Progenitor cell of endocrine pancreas (in vitro differentiated cells): Measurements from ENCODE around the gene CEP192. TPM values are rescaled to one million over a fixed set of nuclear protein-coding genes. Genes with fewer than 3 reads are reported as not detected.

Experiments
- DNase-seq: peaks from one replicate; pipeline ENCODE4 v3.0.0; 2021; ENCODE audit warnings: low spot score; ENCODE audit not compliant: unreplicated experiment
- H3K27ac Mint-ChIP-seq: 2 replicates; pipeline ENCODE4 v1.8.0; 2021; ENCODE audit warnings: mild to moderate bottlenecking, moderate library complexity, mixed read lengths
- H3K27me3 Mint-ChIP-seq: 2 replicates; pipeline ENCODE4 v1.8.0; 2021; ENCODE audit warnings: mixed read lengths
- H3K36me3 Mint-ChIP-seq: 2 replicates; pipeline ENCODE4 v1.8.0; 2022; ENCODE audit warnings: mixed read lengths; ENCODE audit not compliant: insufficient read depth
- H3K4me1 Mint-ChIP-seq: 2 replicates; pipeline ENCODE4 v1.8.0; 2021; ENCODE audit warnings: low read depth, mixed read lengths
- H3K4me3 Mint-ChIP-seq: 2 replicates; pipeline ENCODE4 v1.8.0; 2021; ENCODE audit warnings: low read depth, mild to moderate bottlenecking, moderate library complexity, mixed read lengths
- H3K9me3 Mint-ChIP-seq: 2 replicates; pipeline ENCODE4 v1.8.0; 2021; ENCODE audit warnings: low read depth, mixed read lengths
- total RNA-seq: library from RNA; stranded (reverse); gene quantifications from 2 replicates; pipeline ENCODE4 v1.2.1, GENCODE V29; 2021
- TF ChIP-seq, protein P1 (sequence below): fragments of 200-600 bp; sonication (generic); IDR thresholded peaks from one replicate; pipeline ENCODE4 v1.5.0; 2021; ENCODE audit warnings: antibody characterized with exemption, mild to moderate bottlenecking; ENCODE audit not compliant: unreplicated experiment

CEP192 gene
- total RNA-seq, 1 donor from 2014 or later: 28.4 TPM

DNA sequence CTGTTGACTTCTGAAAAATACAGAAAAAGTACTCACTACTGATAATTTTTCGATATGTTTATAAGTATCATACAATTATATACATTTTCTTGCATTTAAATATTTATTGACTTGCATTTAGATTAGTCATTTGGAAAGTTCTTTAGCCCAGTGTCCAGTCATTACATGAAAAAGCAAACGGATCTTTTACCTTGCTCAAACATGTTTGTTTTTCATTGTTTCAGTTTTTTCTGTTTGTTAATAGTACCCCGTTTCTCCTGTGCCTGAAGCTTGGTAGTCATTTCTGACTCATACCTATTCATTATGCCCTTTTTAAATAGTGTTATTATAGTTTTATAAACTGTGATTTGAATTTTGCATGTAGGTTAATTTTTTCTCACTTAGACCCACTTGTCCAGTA is 28.1 kb downstream of the CEP192 start:
- Mint-ChIP-seq H3K36me3 (peaks cover 46% of the 10 kb centered on the region), H3K27me3 (no peaks in the 10 kb centered on the region), H3K9me3 (peaks cover 6% of the 10 kb centered on the region), H3K4me1 (peaks cover 6% of the 10 kb centered on the region), H3K27ac (no peak overlapping the region), H3K4me3 (no peak overlapping the region)
- no peak for DNase-seq
- TF ChIP-seq, protein P1, sequence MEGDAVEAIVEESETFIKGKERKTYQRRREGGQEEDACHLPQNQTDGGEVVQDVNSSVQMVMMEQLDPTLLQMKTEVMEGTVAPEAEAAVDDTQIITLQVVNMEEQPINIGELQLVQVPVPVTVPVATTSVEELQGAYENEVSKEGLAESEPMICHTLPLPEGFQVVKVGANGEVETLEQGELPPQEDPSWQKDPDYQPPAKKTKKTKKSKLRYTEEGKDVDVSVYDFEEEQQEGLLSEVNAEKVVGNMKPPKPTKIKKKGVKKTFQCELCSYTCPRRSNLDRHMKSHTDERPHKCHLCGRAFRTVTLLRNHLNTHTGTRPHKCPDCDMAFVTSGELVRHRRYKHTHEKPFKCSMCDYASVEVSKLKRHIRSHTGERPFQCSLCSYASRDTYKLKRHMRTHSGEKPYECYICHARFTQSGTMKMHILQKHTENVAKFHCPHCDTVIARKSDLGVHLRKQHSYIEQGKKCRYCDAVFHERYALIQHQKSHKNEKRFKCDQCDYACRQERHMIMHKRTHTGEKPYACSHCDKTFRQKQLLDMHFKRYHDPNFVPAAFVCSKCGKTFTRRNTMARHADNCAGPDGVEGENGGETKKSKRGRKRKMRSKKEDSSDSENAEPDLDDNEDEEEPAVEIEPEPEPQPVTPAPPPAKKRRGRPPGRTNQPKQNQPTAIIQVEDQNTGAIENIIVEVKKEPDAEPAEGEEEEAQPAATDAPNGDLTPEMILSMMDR: no peak

DNA sequence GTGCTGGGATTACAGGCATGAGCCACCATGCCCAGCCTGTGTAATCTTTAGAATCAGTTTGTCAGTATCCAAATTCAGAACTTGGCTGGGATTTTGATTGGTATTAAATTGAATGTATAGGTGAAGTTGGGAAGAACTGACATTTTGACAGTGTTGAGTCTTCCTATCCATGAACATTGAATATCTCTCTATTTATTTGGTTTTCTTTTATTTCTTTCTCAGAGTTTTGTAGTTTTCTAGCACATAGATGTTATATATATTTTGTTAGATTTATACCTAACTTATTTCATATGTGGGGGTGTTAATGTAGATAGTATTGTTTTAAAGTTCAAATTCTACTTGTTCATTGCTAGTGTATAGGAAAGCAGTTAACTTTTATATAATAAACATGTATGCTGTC is 31.5 kb downstream of the CEP192 start:
- no peaks in the 10 kb centered on the region for H3K27me3 Mint-ChIP-seq
- no peak overlapping the region for H3K27ac Mint-ChIP-seq
- no peak overlapping the region for H3K4me3 Mint-ChIP-seq
- TF ChIP-seq, protein P1: no peak
- peaks cover 6% of the 10 kb centered on the region for H3K9me3 Mint-ChIP-seq
- DNase-seq: no peak
- peaks cover 4% of the 10 kb centered on the region for H3K4me1 Mint-ChIP-seq
- H3K36me3 Mint-ChIP-seq: peaks cover 42% of the 10 kb centered on the region

DNA sequence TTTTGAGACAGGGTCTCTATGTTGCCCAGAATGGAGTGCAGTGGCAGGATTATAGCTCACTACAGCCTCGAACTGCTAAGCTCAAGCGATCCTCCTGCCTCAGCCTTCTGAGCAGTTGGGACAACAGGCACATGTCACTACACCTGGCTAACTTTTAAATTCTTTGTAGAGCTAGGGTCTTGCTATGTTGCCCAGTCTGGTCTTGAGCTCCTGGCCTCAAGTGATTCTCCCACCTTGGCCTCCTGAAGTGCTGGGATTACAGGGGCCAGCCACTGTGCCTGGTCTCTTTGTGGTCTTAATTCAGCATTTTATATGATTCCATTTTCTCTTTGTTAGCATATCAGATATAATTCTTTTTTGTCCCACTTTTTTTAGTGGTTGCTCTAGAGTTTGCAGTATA is 34.1 kb downstream of the CEP192 start:
- Mint-ChIP-seq H3K27me3 (no peaks in the 10 kb centered on the region), H3K27ac (no peak overlapping the region), H3K4me3 (no peak overlapping the region), H3K9me3 (peaks cover 6% of the 10 kb centered on the region), H3K36me3 (peaks cover 34% of the 10 kb centered on the region), H3K4me1 (no peaks in the 10 kb centered on the region)
- DNase-seq: no peak
- TF ChIP-seq, protein P1: no peak

DNA sequence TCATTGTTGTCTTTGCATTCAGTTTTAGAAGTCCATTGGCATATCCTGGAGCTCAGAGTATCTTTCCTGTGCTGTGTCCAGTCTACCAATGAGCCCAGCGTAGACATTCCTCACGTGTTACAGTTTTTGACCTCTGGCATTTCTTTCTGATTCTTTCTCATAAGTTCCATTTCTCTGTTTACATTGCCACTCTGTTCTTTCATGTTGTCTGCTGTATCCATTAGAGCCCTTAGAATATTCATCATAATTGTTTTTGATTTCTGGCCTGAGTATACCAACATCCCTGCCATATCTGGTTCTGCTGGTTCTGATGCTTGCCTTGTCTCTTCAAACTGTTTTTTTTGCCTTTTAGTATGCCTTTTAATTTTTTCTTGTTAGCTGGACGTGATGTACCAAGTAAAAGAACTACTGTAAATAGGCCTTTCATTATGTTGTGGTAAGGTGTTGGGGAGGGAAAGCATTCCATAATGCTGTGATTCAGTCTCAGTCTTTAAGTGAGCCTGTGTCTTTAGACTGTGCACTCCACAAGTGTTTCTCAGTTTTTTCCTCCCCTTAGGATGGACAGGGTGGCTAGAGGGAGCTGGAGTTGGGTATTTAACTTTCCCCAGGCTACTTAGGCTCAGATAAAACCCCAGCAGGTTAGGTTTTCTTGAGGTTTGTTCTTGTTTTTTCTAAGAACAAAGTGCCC is 35.6 kb downstream of the CEP192 start:
- DNase-seq: no peak
- TF ChIP-seq, protein P1: no peak
- peaks cover 36% of the 10 kb centered on the region for H3K36me3 Mint-ChIP-seq
- H3K27ac Mint-ChIP-seq: peak overlapping the region; percentile 34
- H3K4me1 Mint-ChIP-seq: no peaks in the 10 kb centered on the region
- H3K27me3 Mint-ChIP-seq: no peaks in the 10 kb centered on the region
- H3K9me3 Mint-ChIP-seq: peaks cover 6% of the 10 kb centered on the region
- H3K4me3 Mint-ChIP-seq: no peak overlapping the region

DNA sequence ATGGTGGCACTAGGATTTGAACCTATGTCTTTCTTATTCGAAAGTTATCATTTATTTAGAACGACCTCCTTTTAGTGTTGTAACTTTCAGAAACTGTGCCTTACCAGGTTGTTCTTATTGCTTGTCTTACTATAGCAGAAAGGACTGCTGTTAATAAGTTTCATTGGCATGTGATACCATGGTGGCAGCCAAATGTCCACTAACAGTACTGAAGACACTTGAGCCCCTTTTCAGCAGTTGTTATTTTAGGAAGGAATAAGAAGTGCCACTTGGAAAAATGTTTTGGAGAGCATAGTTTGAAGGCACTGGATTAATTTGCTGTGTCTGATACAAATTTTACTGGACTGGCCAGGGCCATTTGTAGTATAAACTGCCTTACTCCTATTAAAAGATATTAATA is 37.7 kb downstream of the CEP192 start:
- Mint-ChIP-seq H3K36me3 (peaks cover 26% of the 10 kb centered on the region), H3K4me3 (no peak overlapping the region), H3K9me3 (no peaks in the 10 kb centered on the region), H3K4me1 (no peaks in the 10 kb centered on the region), H3K27me3 (no peaks in the 10 kb centered on the region), H3K27ac (no peak overlapping the region)
- TF ChIP-seq, protein P1: no peak
- DNase-seq: no peak
